Measurements from ENCODE around the gene AP2A2.

AP2A2 gene

DNA sequence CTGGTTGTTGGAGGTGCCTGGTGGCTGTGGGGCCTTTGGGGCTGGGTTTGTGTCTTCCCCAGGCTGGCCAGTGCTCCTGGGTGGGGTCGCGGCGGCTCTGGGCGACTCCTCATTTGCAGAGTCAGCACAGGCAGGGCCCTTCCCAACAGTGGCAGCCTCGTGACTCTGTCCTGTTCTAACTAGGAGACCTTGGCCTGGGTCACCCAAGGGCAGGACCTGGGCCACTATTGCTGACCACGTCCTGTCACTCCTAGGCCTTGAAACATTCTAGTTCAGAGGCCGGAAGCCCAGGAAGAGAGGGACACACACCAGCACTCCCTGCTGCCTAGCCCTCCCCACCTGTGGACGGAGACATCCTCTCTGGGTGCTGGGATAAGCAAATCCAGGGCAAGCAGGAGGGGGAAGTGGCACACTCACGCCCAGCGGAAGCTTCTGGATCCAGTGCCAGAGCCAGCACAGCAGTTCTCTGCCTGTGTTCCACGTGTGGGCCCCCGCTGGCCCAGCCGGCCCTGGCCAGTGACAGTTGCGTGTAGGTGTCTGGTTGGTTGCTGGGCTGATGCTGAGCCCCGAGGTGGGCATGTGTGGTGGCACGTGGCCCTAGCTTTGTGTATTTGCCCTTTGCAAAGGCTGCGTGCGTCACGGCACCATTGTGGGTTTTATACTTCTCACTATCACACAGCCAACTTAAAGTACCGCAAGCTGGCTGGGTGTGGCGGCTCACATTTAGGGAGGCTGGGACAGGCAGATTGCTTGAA is 10.7 kb upstream of the AP2A2 start:
- TF ChIP-seq, protein P1, sequence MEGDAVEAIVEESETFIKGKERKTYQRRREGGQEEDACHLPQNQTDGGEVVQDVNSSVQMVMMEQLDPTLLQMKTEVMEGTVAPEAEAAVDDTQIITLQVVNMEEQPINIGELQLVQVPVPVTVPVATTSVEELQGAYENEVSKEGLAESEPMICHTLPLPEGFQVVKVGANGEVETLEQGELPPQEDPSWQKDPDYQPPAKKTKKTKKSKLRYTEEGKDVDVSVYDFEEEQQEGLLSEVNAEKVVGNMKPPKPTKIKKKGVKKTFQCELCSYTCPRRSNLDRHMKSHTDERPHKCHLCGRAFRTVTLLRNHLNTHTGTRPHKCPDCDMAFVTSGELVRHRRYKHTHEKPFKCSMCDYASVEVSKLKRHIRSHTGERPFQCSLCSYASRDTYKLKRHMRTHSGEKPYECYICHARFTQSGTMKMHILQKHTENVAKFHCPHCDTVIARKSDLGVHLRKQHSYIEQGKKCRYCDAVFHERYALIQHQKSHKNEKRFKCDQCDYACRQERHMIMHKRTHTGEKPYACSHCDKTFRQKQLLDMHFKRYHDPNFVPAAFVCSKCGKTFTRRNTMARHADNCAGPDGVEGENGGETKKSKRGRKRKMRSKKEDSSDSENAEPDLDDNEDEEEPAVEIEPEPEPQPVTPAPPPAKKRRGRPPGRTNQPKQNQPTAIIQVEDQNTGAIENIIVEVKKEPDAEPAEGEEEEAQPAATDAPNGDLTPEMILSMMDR (IDR thresholded peaks at IDR 0.05; ENCODE audit: low read depth, low read length, poor library complexity, severe bottlenecking) = no peak
- no peak for TF ChIP-seq EZH2phosphoT487 (IDR thresholded peaks at IDR 0.05; ENCODE audit: borderline replicate concordance, low read length)
- H3K27ac ChIP-seq (ENCODE audit: low read depth, low read length) = no peak overlapping the region
- H3K36me3 ChIP-seq (ENCODE audit: control insufficient read depth, low read length) = peaks cover 4% of the 10 kb centered on the region; the same call in 1 of the 2 replicates
- no peaks in the 10 kb centered on the region for H4K20me1 ChIP-seq (ENCODE audit: control insufficient read depth, insufficient read depth, low read depth, low read length)
- no peak overlapping the region for H3K4me3 ChIP-seq (ENCODE audit: low read length)
- H3F3A ChIP-seq (ENCODE audit: control insufficient read depth, insufficient read depth) = no peaks in the 10 kb centered on the region
- no peaks in the 10 kb centered on the region for H3K9me3 ChIP-seq (ENCODE audit: control insufficient read depth, insufficient read depth, low read length)
- no peaks in the 10 kb centered on the region for H3K27me3 ChIP-seq (ENCODE audit: control insufficient read depth, low read length)
- peaks cover 10% of the 10 kb centered on the region for H3K4me1 ChIP-seq (ENCODE audit: control insufficient read depth, low read length)
- H3K9me2 ChIP-seq (replicated peaks; ENCODE audit: control insufficient read depth, low read length) = no peaks in the 10 kb centered on the region
- H3K79me2 ChIP-seq (ENCODE audit: control insufficient read depth, low read length) = peaks cover 7% of the 10 kb centered on the region
- H3K4me2 ChIP-seq (ENCODE audit: low read length) = no peak overlapping the region

DNA sequence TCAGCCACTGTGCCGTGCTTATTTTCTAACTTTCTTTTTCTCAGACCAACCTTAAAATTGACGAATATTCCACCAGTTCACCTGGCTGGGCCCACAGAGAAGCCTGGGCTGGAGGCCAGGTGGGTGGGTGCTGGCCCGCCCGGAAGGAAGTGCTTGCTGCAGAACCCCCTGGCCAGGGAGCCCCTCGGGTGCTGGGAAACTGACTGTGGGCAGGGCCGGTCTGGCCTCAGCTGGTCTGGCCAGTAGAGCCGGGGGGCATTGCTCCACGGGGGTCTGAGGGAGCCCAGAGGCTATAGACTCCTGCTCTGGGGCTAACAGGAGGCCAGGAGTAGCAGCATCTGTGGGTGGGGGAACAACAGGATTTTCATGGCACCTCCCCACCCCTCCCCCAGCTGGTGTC is 8.2 kb upstream of the AP2A2 start:
- H3K79me2 ChIP-seq (ENCODE audit: control insufficient read depth, low read length) = no peaks in the 10 kb centered on the region
- no peaks in the 10 kb centered on the region for H3K36me3 ChIP-seq (ENCODE audit: control insufficient read depth, low read length)
- TF ChIP-seq EZH2phosphoT487 (IDR thresholded peaks at IDR 0.05; ENCODE audit: borderline replicate concordance, low read length) = no peak
- H3K27ac ChIP-seq (ENCODE audit: low read depth, low read length) = no peak overlapping the region
- no peak overlapping the region for H3K4me3 ChIP-seq (ENCODE audit: low read length)
- H4K20me1 ChIP-seq (ENCODE audit: control insufficient read depth, insufficient read depth, low read depth, low read length) = no peaks in the 10 kb centered on the region
- no peaks in the 10 kb centered on the region for H3K27me3 ChIP-seq (ENCODE audit: control insufficient read depth, low read length)
- peaks cover 3% of the 10 kb centered on the region; the same call in 1 of the 2 replicates for H3K4me1 ChIP-seq (ENCODE audit: control insufficient read depth, low read length)
- no peaks in the 10 kb centered on the region for H3F3A ChIP-seq (ENCODE audit: control insufficient read depth, insufficient read depth)
- H3K9me3 ChIP-seq (ENCODE audit: control insufficient read depth, insufficient read depth, low read length) = no peaks in the 10 kb centered on the region
- no peak overlapping the region for H3K4me2 ChIP-seq (ENCODE audit: low read length)
- no peaks in the 10 kb centered on the region for H3K9me2 ChIP-seq (replicated peaks; ENCODE audit: control insufficient read depth, low read length)

DNA sequence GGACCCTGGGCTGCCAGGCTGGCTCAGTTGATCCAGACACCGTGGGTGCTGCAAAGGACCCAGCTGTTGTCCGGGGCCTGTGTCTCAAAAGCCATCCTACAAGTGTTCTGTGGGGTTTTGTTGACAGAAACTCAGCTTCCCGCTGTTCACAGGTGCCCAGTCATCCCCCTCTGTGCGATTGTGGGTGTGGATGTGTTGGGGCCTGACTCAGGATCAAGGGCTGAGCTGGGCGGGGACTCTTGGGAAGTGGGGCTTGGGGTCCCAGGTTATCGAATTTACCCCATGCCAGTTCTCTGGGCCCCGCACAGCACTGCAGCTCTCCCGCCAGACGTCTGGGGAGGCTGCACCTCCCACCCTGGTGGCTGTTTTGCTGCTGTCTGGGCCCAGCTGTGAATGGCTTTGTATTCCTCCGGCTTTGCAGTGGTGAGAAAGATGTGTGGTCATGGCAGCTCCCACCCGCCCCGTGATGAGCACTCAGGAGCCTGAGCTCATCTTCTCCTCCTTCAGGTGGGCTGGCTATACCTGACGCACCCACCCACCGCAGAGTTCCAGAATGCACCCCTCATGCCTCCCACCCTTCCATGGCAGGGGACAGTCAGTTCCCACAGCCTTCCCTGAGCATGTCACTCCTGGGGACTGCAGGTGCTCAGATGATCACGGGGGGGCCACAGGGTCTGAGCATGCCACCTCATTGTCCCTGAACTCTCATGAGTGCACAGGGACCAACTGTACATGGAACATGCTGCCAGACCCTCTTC is 3.6 kb upstream of the AP2A2 start:
- Histone ChIP-seq H4K20me1 (ENCODE audit: control insufficient read depth, insufficient read depth, low read depth, low read length) (no peaks in the 10 kb centered on the region; the same call in 1 of the 2 replicates), H3K27ac (ENCODE audit: low read depth, low read length) (no peak overlapping the region), H3K9me2 (replicated peaks; ENCODE audit: control insufficient read depth, low read length) (no peaks in the 10 kb centered on the region), H3F3A (ENCODE audit: control insufficient read depth, insufficient read depth) (no peaks in the 10 kb centered on the region), H3K9me3 (ENCODE audit: control insufficient read depth, insufficient read depth, low read length) (no peaks in the 10 kb centered on the region), H3K4me2 (ENCODE audit: low read length) (no peak overlapping the region), H3K4me3 (ENCODE audit: low read length) (no peak overlapping the region), H3K79me2 (ENCODE audit: control insufficient read depth, low read length) (peaks cover 10% of the 10 kb centered on the region), H3K36me3 (ENCODE audit: control insufficient read depth, low read length) (peaks cover 3% of the 10 kb centered on the region), H3K27me3 (ENCODE audit: control insufficient read depth, low read length) (no peaks in the 10 kb centered on the region), H3K4me1 (ENCODE audit: control insufficient read depth, low read length) (peaks cover 14% of the 10 kb centered on the region)
- no peak for TF ChIP-seq EZH2phosphoT487 (IDR thresholded peaks at IDR 0.05; ENCODE audit: borderline replicate concordance, low read length)
- TF ChIP-seq, protein P1 (IDR thresholded peaks at IDR 0.05; ENCODE audit: low read depth, low read length, poor library complexity, severe bottlenecking) = no peak
